ENCODE results near the gene NEUROG3. TPM values are rescaled to one million over a fixed set of nuclear protein-coding genes. Genes with fewer than 3 reads are reported as not detected.

The NEUROG3 gene
- polyA plus RNA-seq (2011; rRNA removed) (not detected in 2 replicates), polyA minus RNA-seq (2011; rRNA and poly(A)+ RNA removed) (not detected in 2 replicates)

GRCh38 chr10:69573056-69573806 lies at the start of gene NEUROG3:
NEUROG3 (minus strand) TSS chr10:69573422; CDS start chr10:69573043, 379 bp downstream.
- TF ChIP-seq CTCF (IDR thresholded peaks at IDR 0.05; ENCODE audit: insufficient read depth, low read depth, low read length), result no peak
- ChIA-PET CTCF (no interaction called here), POLR2A (no interaction called here)
- DNase-seq (ENCODE audit: low read depth), result no peak
- H3K36me3 ChIP-seq (ENCODE audit: control insufficient read depth, insufficient read depth, low read length), result no peaks in the 10 kb centered on the region
- H3K4me3 ChIP-seq (ENCODE audit: low read depth, low read length), result no peak within 1 kb of the TSS
- H3K27me3 ChIP-seq (ENCODE audit: control insufficient read depth, insufficient read depth, low read length), result peaks cover 73% of the 10 kb centered on the region

- DNase-seq (ENCODE audit: low read depth), result no peak
- ChIA-PET CTCF (no interaction called here), POLR2A (no interaction called here)
- peaks cover 12% of the 10 kb centered on the region for H3K27me3 ChIP-seq (ENCODE audit: control insufficient read depth, insufficient read depth, low read length)
- H3K4me3 ChIP-seq (ENCODE audit: low read depth, low read length), result no peak overlapping the region
- TF ChIP-seq CTCF (IDR thresholded peaks at IDR 0.05; ENCODE audit: insufficient read depth, low read depth, low read length), result no peak
- H3K36me3 ChIP-seq (ENCODE audit: control insufficient read depth, insufficient read depth, low read length), result no peaks in the 10 kb centered on the region
These were observed 47.4 kb upstream of the NEUROG3 start for GRCh38 chr10:69620625-69621024.

GRCh38 chr10:69619626-69620025 lies 46.4 kb upstream of the NEUROG3 start:
- no peak for DNase-seq (ENCODE audit: low read depth)
- Histone ChIP-seq H3K36me3 (ENCODE audit: control insufficient read depth, insufficient read depth, low read length) (no peaks in the 10 kb centered on the region), H3K4me3 (ENCODE audit: low read depth, low read length) (no peak overlapping the region), H3K27me3 (ENCODE audit: control insufficient read depth, insufficient read depth, low read length) (peaks cover 14% of the 10 kb centered on the region)
- ChIA-PET POLR2A (no interaction called here), CTCF (interaction anchor here (0.9 to 1.7 kb wide), 4 partner anchors 9 to 104 kb away, joined by 3 to 5 read pairs (median 3); partner anchors contain the start of gene FAM241B)
- no peak for TF ChIP-seq CTCF (IDR thresholded peaks at IDR 0.05; ENCODE audit: insufficient read depth, low read depth, low read length)

GRCh38 chr10:69618746-69619145 lies 45.5 kb upstream of the NEUROG3 start:
- POLR2A ChIA-PET, result no interaction called here
- no peak for TF ChIP-seq CTCF (IDR thresholded peaks at IDR 0.05; ENCODE audit: insufficient read depth, low read depth, low read length)
- CTCF ChIA-PET, result interaction anchor here (0.9 to 1.7 kb wide), 3 partner anchors 8 to 13 kb away, joined by 3 to 5 read pairs (median 3); partner anchors contain the start of gene FAM241B
- H3K36me3 ChIP-seq (ENCODE audit: control insufficient read depth, insufficient read depth, low read length), result no peaks in the 10 kb centered on the region
- H3K27me3 ChIP-seq (ENCODE audit: control insufficient read depth, insufficient read depth, low read length), result peaks cover 16% of the 10 kb centered on the region
- H3K4me3 ChIP-seq (ENCODE audit: low read depth, low read length), result no peak overlapping the region
- DNase-seq (ENCODE audit: low read depth), result no peak

GRCh38 chr10:69616358-69616757 lies 43.1 kb upstream of the NEUROG3 start:
- H3K4me3 ChIP-seq (ENCODE audit: low read depth, low read length), result no peak overlapping the region
- no peak for TF ChIP-seq CTCF (IDR thresholded peaks at IDR 0.05; ENCODE audit: insufficient read depth, low read depth, low read length)
- POLR2A ChIA-PET, result no interaction called here
- CTCF ChIA-PET, result interaction anchor here (1.2 kb wide), 1 partner anchor 21 kb away, joined by 3 read pairs; no protein-coding TSS in a partner anchor
- no peak for DNase-seq (ENCODE audit: low read depth)
- peaks cover 14% of the 10 kb centered on the region for H3K27me3 ChIP-seq (ENCODE audit: control insufficient read depth, insufficient read depth, low read length)
- no peaks in the 10 kb centered on the region for H3K36me3 ChIP-seq (ENCODE audit: control insufficient read depth, insufficient read depth, low read length)
